ENCODE results near the gene BCAS3. TPM values are rescaled to one million over a fixed set of nuclear protein-coding genes. Genes with fewer than 3 reads are reported as not detected.
A peak's percentile ranks its signal among the peaks of the same experiment; 100 is the strongest.
"Not testable (repeated sequence)": the region's sequence is repeated elsewhere in the genome, so short reads cannot be mapped to it uniquely, and the experiment has no call there.

The BCAS3 gene
- total RNA-seq, 2 donors from 2014 or later, result 28.0 to 37.7 TPM

DNA sequence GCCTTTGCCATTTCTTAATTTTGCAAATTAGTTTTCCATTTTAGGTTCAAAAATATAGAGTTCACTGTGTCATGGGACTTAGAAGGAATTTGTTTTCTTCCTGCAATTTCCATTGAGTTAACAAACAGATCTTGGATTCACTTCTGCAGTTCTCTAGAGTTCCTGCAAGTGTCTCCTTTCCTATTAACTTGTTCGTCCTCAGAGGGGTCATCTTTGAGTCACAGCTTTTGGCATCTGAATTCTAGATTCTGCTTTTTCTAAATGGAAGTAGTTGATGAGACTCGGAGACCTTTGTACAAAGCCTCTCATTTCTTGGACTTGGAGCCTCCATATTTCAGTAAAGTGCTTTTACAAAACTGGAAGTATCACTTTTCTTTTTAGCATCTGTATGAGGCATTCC is 323.3 kb downstream of the BCAS3 start:
- TF ChIP-seq, protein P1, sequence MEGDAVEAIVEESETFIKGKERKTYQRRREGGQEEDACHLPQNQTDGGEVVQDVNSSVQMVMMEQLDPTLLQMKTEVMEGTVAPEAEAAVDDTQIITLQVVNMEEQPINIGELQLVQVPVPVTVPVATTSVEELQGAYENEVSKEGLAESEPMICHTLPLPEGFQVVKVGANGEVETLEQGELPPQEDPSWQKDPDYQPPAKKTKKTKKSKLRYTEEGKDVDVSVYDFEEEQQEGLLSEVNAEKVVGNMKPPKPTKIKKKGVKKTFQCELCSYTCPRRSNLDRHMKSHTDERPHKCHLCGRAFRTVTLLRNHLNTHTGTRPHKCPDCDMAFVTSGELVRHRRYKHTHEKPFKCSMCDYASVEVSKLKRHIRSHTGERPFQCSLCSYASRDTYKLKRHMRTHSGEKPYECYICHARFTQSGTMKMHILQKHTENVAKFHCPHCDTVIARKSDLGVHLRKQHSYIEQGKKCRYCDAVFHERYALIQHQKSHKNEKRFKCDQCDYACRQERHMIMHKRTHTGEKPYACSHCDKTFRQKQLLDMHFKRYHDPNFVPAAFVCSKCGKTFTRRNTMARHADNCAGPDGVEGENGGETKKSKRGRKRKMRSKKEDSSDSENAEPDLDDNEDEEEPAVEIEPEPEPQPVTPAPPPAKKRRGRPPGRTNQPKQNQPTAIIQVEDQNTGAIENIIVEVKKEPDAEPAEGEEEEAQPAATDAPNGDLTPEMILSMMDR (conservative IDR thresholded peaks at IDR 0.05), result peak; percentile 71
- peaks cover 6% of the 10 kb centered on the region for H3K4me1 Mint-ChIP-seq
- no peak overlapping the region for H3K27ac Mint-ChIP-seq
- Histone ChIP-seq H3K36me3 (ENCODE audit: control insufficient read depth, insufficient read depth, low read length) (no peaks in the 10 kb centered on the region), H3K4me3 (ENCODE audit: low read length) (no peak overlapping the region), H3K27ac (ENCODE audit: low read depth, low read length) (no peak overlapping the region), H3K9ac (ENCODE audit: extremely low read depth, low read length, poor library complexity, severe bottlenecking) (no peak overlapping the region), H3K27me3 (ENCODE audit: control insufficient read depth, insufficient read depth, low read length, poor library complexity, severe bottlenecking) (peaks cover 18% of the 10 kb centered on the region), H3K9me3 (ENCODE audit: control insufficient read depth, low read length) (no peaks in the 10 kb centered on the region), H3K4me1 (ENCODE audit: control insufficient read depth, insufficient read depth, low read length) (no peaks in the 10 kb centered on the region)
- no peaks in the 10 kb centered on the region for H3K36me3 Mint-ChIP-seq (ENCODE audit: low read depth)
- 52% methylated on average over 2 of the region's 2 CpGs; no CpG with 5 or more reads in 1 of the 2 experiments for WGBS, 2 experiments (ENCODE audit: insufficient coverage in 1 of 2, insufficient read length in 1 of 2)
- peaks cover 18% of the 10 kb centered on the region for H3K27me3 Mint-ChIP-seq (ENCODE audit: insufficient read depth)
- no peaks in the 10 kb centered on the region for H3K9me3 Mint-ChIP-seq
- no peak for DNase-seq
- H3K4me3 Mint-ChIP-seq, result no peak overlapping the region

DNA sequence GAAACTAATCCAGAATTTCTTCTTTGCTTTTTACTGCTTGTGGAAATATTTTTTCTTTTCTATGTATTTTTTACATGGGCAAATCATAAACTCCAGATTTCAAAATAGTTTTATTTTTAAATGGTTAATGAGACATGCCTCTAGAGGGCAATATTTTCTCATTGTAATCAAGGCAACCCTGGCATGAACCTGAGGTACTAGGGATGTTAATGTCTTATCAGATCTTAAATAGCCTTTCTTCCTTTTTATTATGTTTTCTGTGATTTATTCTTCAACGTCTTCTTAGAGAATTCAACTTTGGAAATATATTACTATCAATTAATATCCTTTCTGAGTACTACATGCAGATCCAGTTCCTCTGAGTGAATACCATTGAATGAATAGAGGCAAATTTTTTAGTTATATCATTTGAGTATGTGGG is 324.7 kb downstream of the BCAS3 start:
- no peak for DNase-seq
- Mint-ChIP-seq H3K9me3 (no peaks in the 10 kb centered on the region), H3K4me1 (peaks cover 6% of the 10 kb centered on the region), H3K27ac (no peak overlapping the region), H3K36me3 (ENCODE audit: low read depth) (no peaks in the 10 kb centered on the region), H3K4me3 (no peak overlapping the region), H3K27me3 (ENCODE audit: insufficient read depth) (peaks cover 23% of the 10 kb centered on the region)
- WGBS, 2 experiments (ENCODE audit: insufficient coverage in 1 of 2, insufficient read length in 1 of 2), result no CpG with 5 or more reads among the region's 1 CpG
- Histone ChIP-seq H3K36me3 (ENCODE audit: control insufficient read depth, insufficient read depth, low read length) (no peaks in the 10 kb centered on the region), H3K4me1 (ENCODE audit: control insufficient read depth, insufficient read depth, low read length) (no peaks in the 10 kb centered on the region), H3K9me3 (ENCODE audit: control insufficient read depth, low read length) (no peaks in the 10 kb centered on the region), H3K27me3 (ENCODE audit: control insufficient read depth, insufficient read depth, low read length, poor library complexity, severe bottlenecking) (peaks cover 23% of the 10 kb centered on the region), H3K9ac (ENCODE audit: extremely low read depth, low read length, poor library complexity, severe bottlenecking) (no peak overlapping the region), H3K27ac (ENCODE audit: low read depth, low read length) (no peak overlapping the region), H3K4me3 (ENCODE audit: low read length) (no peak overlapping the region)
- TF ChIP-seq, protein P1 (conservative IDR thresholded peaks at IDR 0.05), result peak; percentile 81

DNA sequence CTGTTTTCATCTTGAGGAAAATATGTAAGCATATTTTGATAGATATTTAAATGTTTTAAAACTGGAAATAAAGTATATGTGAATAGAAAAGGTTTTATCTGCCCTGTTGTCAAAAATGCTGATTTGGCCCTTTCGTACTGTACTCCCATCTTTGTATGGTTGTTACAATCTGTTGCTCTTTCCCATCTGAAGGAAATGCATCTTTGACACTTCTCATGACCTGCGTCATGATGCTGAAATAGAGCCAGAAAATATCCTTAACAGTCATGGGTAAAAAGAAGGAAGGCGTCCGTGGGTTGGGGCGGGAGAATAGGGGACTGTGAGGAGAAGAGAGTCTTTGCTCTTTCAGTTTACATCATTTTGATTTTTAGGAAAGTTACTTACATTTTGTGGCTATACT is 327.7 kb downstream of the BCAS3 start:
- Histone ChIP-seq H3K9ac (ENCODE audit: extremely low read depth, low read length, poor library complexity, severe bottlenecking) (no peak overlapping the region), H3K4me1 (ENCODE audit: control insufficient read depth, insufficient read depth, low read length) (no peaks in the 10 kb centered on the region), H3K27ac (ENCODE audit: low read depth, low read length) (no peak overlapping the region), H3K4me3 (ENCODE audit: low read length) (no peak overlapping the region), H3K9me3 (ENCODE audit: control insufficient read depth, low read length) (no peaks in the 10 kb centered on the region), H3K36me3 (ENCODE audit: control insufficient read depth, insufficient read depth, low read length) (no peaks in the 10 kb centered on the region), H3K27me3 (ENCODE audit: control insufficient read depth, insufficient read depth, low read length, poor library complexity, severe bottlenecking) (peaks cover 53% of the 10 kb centered on the region)
- Mint-ChIP-seq H3K36me3 (ENCODE audit: low read depth) (no peaks in the 10 kb centered on the region), H3K27ac (no peak overlapping the region), H3K27me3 (ENCODE audit: insufficient read depth) (peaks cover 46% of the 10 kb centered on the region), H3K4me3 (no peak overlapping the region), H3K9me3 (no peaks in the 10 kb centered on the region), H3K4me1 (peaks cover 6% of the 10 kb centered on the region)
- TF ChIP-seq, protein P1 (conservative IDR thresholded peaks at IDR 0.05), result no peak
- WGBS, 2 experiments (ENCODE audit: insufficient coverage in 1 of 2, insufficient read length in 1 of 2), result 95 to 100% methylated on average over 2 to 5 of the region's 5 CpGs
- no peak for DNase-seq

DNA sequence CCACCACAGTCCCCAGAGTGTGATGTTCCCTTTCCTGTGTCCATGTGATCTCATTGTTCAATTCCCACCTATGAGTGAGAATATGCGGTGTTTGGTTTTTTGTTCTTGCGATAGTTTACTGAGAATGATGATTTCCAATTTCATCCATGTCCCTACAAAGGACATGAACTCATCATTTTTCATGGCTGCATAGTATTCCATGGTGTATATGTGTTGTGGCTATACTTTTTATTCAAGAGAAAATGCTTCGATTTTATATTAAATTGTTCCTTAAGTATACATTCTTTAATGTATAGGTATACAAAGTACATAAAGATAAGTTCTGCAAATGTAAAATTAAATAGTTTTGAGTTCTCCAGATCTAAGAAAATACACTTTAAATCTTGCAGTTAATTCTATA is 328.3 kb downstream of the BCAS3 start:
- H3K36me3 ChIP-seq (ENCODE audit: control insufficient read depth, insufficient read depth, low read length); H3K4me3 Mint-ChIP-seq; H3K36me3 Mint-ChIP-seq (ENCODE audit: low read depth); H3K4me1 ChIP-seq (ENCODE audit: control insufficient read depth, insufficient read depth, low read length); H3K27ac Mint-ChIP-seq; H3K9ac ChIP-seq (ENCODE audit: extremely low read depth, low read length, poor library complexity, severe bottlenecking); H3K27ac ChIP-seq (ENCODE audit: low read depth, low read length); H3K9me3 Mint-ChIP-seq; H3K9me3 ChIP-seq (ENCODE audit: control insufficient read depth, low read length); H3K4me3 ChIP-seq (ENCODE audit: low read length); DNase-seq; H3K4me1 Mint-ChIP-seq: not testable (repeated sequence)
- WGBS, 2 experiments (ENCODE audit: insufficient coverage in 1 of 2, insufficient read length in 1 of 2), result no CpG with 5 or more reads among the region's 3 CpGs
- peaks cover 52% of the 10 kb centered on the region for H3K27me3 Mint-ChIP-seq (ENCODE audit: insufficient read depth)
- peaks cover 59% of the 10 kb centered on the region for H3K27me3 ChIP-seq (ENCODE audit: control insufficient read depth, insufficient read depth, low read length, poor library complexity, severe bottlenecking)
